Measurements from ENCODE around the gene CAPN12.

DNA sequence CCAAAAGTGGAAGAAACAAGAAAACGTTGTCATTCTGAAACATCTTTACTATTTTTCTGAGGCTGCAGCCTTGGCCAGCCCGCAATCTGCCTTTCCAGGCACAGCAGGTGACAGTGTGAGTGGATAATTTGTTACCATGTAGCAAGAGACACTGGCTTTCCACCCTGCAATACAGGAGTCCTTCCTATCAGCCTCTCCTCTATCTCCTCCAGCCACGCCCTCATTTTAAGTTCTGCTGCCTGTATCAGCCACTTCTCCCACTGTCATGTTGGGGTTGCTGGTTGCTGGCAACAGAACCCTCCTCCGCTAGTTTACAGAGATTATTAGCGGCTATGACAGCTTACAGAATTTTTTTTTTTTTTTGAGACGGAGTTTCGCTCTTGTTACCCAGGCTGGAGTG, 36.8 kb upstream of the CAPN12 start:
- no peak for TF ChIP-seq POLR2AphosphoS5 (IDR thresholded peaks at IDR 0.05; ENCODE audit: low read depth, low read length)
- TF ChIP-seq CHD2 (IDR thresholded peaks at IDR 0.05; ENCODE audit: low read length, partially characterized antibody), result no peak
- TF ChIP-seq RXRA (IDR thresholded peaks at IDR 0.05; ENCODE audit: borderline replicate concordance, low read depth), result no peak
- no peak for TF ChIP-seq ELF1 (IDR thresholded peaks at IDR 0.05)
- TF ChIP-seq, protein P1, sequence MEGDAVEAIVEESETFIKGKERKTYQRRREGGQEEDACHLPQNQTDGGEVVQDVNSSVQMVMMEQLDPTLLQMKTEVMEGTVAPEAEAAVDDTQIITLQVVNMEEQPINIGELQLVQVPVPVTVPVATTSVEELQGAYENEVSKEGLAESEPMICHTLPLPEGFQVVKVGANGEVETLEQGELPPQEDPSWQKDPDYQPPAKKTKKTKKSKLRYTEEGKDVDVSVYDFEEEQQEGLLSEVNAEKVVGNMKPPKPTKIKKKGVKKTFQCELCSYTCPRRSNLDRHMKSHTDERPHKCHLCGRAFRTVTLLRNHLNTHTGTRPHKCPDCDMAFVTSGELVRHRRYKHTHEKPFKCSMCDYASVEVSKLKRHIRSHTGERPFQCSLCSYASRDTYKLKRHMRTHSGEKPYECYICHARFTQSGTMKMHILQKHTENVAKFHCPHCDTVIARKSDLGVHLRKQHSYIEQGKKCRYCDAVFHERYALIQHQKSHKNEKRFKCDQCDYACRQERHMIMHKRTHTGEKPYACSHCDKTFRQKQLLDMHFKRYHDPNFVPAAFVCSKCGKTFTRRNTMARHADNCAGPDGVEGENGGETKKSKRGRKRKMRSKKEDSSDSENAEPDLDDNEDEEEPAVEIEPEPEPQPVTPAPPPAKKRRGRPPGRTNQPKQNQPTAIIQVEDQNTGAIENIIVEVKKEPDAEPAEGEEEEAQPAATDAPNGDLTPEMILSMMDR (IDR thresholded peaks at IDR 0.05), result no peak
- TF ChIP-seq RCOR1 (IDR thresholded peaks at IDR 0.05; ENCODE audit: low read length), result no peak
- TF ChIP-seq MEF2A (IDR thresholded peaks at IDR 0.05; ENCODE audit: borderline replicate concordance, low read depth), result no peak
- TF ChIP-seq REST (IDR thresholded peaks at IDR 0.05; ENCODE audit: low read depth, low read length), result no peak
- no peak for TF ChIP-seq JUND (IDR thresholded peaks at IDR 0.05)
- TF ChIP-seq GABPA (IDR thresholded peaks at IDR 0.05; ENCODE audit: low read depth), result no peak
